HepG2 (cell line): ENCODE measurements around the gene CAMSAP3. TPM values are rescaled to one million over a fixed set of nuclear protein-coding genes. Genes with fewer than 3 reads are reported as not detected.

Experiments
- ATF1 ChIP-seq: IDR thresholded peaks from 2 replicates; pipeline ENCODE4 v1.6.1; 2016; ENCODE audit warnings: mild to moderate bottlenecking, control low read depth
- DPF2 ChIP-seq: sonication (generic); formaldehyde crosslinking; IDR thresholded peaks from 2 replicates; pipeline ENCODE4 v1.4.0; 2020; ENCODE audit warnings: mild to moderate bottlenecking, low read depth, missing genetic modification reagents, borderline replicate concordance
- FOXA1 ChIP-seq, 2 experiments: fragments of 450-650 bp in 1 of 2; sonication (generic) in 1 of 2; formaldehyde crosslinking in 1 of 2; IDR thresholded peaks; 2 replicates each; pipeline versions ENCODE4 v1.4.0 to v1.6.1; 2016 to 2020; ENCODE audit warnings: missing genetic modification reagents in 1 of 2
- FOXC1 ChIP-seq: sonication (generic); formaldehyde crosslinking; IDR thresholded peaks from 2 replicates; pipeline ENCODE4 v1.8.0; 2022; ENCODE audit warnings: mild to moderate bottlenecking, missing genetic modification reagents, borderline replicate concordance
- HOXA3 ChIP-seq: sonication (generic); formaldehyde crosslinking; IDR thresholded peaks from 2 replicates; pipeline ENCODE4 v1.5.0; 2020; ENCODE audit warnings: missing genetic modification reagents
- IRF2 ChIP-seq: IDR thresholded peaks from 2 replicates; pipeline ENCODE4 v1.6.1; 2018; ENCODE audit warnings: missing genetic modification reagents, missing compliant biosample characterization
- KDM3A ChIP-seq: IDR thresholded peaks from 2 replicates; pipeline ENCODE4 v1.6.1; 2018; ENCODE audit warnings: low read depth, missing compliant biosample characterization
- MLLT10 ChIP-seq: sonication (generic); formaldehyde crosslinking; IDR thresholded peaks from 2 replicates; pipeline ENCODE4 v1.4.0; 2020; ENCODE audit warnings: missing genetic modification reagents
- MTERF4 ChIP-seq: sonication (generic); formaldehyde crosslinking; IDR thresholded peaks from 2 replicates; pipeline ENCODE4 v1.8.0; 2023; ENCODE audit warnings: mild to moderate bottlenecking, missing genetic modification reagents
- RBM22 ChIP-seq: fragments of 200-400 bp; formaldehyde crosslinking; optimal IDR thresholded peaks from 2 replicates; pipeline ENCODE3; 2017; ENCODE audit warnings: mild to moderate bottlenecking, low read length, moderate library complexity
- RELA ChIP-seq: sonication (generic); formaldehyde crosslinking; IDR thresholded peaks from 2 replicates; pipeline ENCODE4 v1.4.0; 2020; ENCODE audit warnings: missing genetic modification reagents
- SMAD9 ChIP-seq: sonication (generic); formaldehyde crosslinking; IDR thresholded peaks from 2 replicates; pipeline ENCODE4 v1.5.1; 2020; ENCODE audit warnings: mild to moderate bottlenecking, missing genetic modification reagents
- SNAPC5 ChIP-seq: sonication (generic); formaldehyde crosslinking; IDR thresholded peaks from 2 replicates; pipeline ENCODE4 v1.8.1; 2023; ENCODE audit warnings: mild to moderate bottlenecking, missing genetic modification reagents, borderline replicate concordance
- TGIF2 ChIP-seq: IDR thresholded peaks from 2 replicates; pipeline ENCODE4 v1.6.1; 2016; ENCODE audit warnings: control low read depth, missing compliant biosample characterization
- UBTF ChIP-seq: sonication (generic); formaldehyde crosslinking; IDR thresholded peaks from 2 replicates; pipeline ENCODE4 v1.4.0; 2020; ENCODE audit warnings: mild to moderate bottlenecking, missing genetic modification reagents
- ZBTB43 ChIP-seq: sonication (generic); formaldehyde crosslinking; conservative IDR thresholded peaks from 2 replicates; pipeline ENCODE4 v1.4.0; 2020; ENCODE audit warnings: missing genetic modification reagents
- ZNF10 ChIP-seq: sonication (generic); formaldehyde crosslinking; IDR thresholded peaks from 2 replicates; pipeline ENCODE4 v1.4.0; 2020; ENCODE audit warnings: mild to moderate bottlenecking, low read depth, missing genetic modification reagents, borderline replicate concordance
- ZNF101 ChIP-seq: sonication (generic); formaldehyde crosslinking; IDR thresholded peaks from 2 replicates; pipeline ENCODE4 v1.4.0; 2020; ENCODE audit warnings: mild to moderate bottlenecking, low read depth, missing genetic modification reagents, borderline replicate concordance
- ZNF224 ChIP-seq: sonication (generic); formaldehyde crosslinking; IDR thresholded peaks from 2 replicates; pipeline ENCODE4 v1.5.0; 2020; ENCODE audit warnings: mild to moderate bottlenecking, missing genetic modification reagents
- ZNF652 ChIP-seq: IDR thresholded peaks from 2 replicates; pipeline ENCODE4 v1.6.1; 2016; ENCODE audit warnings: low read depth, borderline replicate concordance
- ZNF710 ChIP-seq: sonication (generic); formaldehyde crosslinking; IDR thresholded peaks from 2 replicates; pipeline ENCODE4 v1.5.0; 2020; ENCODE audit warnings: mild to moderate bottlenecking, missing genetic modification reagents, borderline replicate concordance
- ZNF841 ChIP-seq: sonication (generic); formaldehyde crosslinking; IDR thresholded peaks from 2 replicates; pipeline ENCODE4 v1.8.1; 2023; ENCODE audit warnings: missing genetic modification reagents, borderline replicate concordance
- ZNF883 ChIP-seq: sonication (generic); formaldehyde crosslinking; IDR thresholded peaks from 2 replicates; pipeline ENCODE4 v1.5.1; 2020; ENCODE audit warnings: mild to moderate bottlenecking, missing genetic modification reagents; ENCODE audit errors: not compliant biosample characterization
- ZSCAN21 ChIP-seq: sonication (generic); formaldehyde crosslinking; IDR thresholded peaks from 2 replicates; pipeline ENCODE4 v1.8.0; 2022; ENCODE audit warnings: mild to moderate bottlenecking, missing genetic modification reagents, moderate library complexity, borderline replicate concordance
- polyA plus RNA-seq, 8 experiments: library from polyadenylated mRNA; depleted of rRNA in 3 of 8; stranded (reverse) in 7 of 8; unstranded in 1 of 8; fragments of >200 nt; fragmentation: Illumina TruSeq in 4 of 8; extraction: Trizol in 4 of 8; gene quantifications; 2 replicates each; pipeline versions ENCODE4 v1.2.1 to v1.2.3, GENCODE V29; 2011 to 2016; ENCODE audit warnings: low read depth in 4 of 8, missing spikeins in 1 of 8, mixed read lengths in 1 of 8; ENCODE audit not compliant: insufficient read depth in 1 of 8
- total RNA-seq, 5 experiments: library from RNA; depleted of rRNA; stranded (reverse); fragments of >200 nt; fragmentation: Illumina TruSeq; extraction: Trizol; gene quantifications; 2 replicates each; pipeline ENCODE4 v1.2.3, GENCODE V29; 2016; ENCODE audit warnings: low read depth in 1 of 5

The CAMSAP3 gene
- total and polyA plus RNA-seq, 2 of the 13 experiments (the other 11 are each of a cell fraction or from before 2014, with no cell fraction given), result 10.8 to 11.8 TPM

GRCh38 chr19:7636691-7637373, 41.2 kb downstream of the CAMSAP3 start, which contains the start of gene STXBP2 (continued):
- TF ChIP-seq UBTF (CRISPR knock-in tag) (0 out of 2 replicates have a peak, but pooled peaks have one; percentile 34), ZNF10 (CRISPR knock-in tag) (no peak), ZNF710 (CRISPR knock-in tag) (no peak), ZNF224 (CRISPR knock-in tag) (no peak), SMAD9 (CRISPR knock-in tag) (no peak), RBM22 (no peak), ZBTB43 (peak; percentile 72; the same call in 1 of the 2 replicates), IRF2 (peak; percentile 33; the same call in 1 of the 2 replicates), SNAPC5 (CRISPR knock-in tag) (no peak), FOXA1 (IDR thresholded peaks at IDR 0.05) (no peak), FOXA1 (CRISPR knock-in tag; IDR thresholded peaks at IDR 0.05) (no peak), ZNF101 (no peak), KDM3A (no peak), ATF1 (CRISPR knock-in tag) (no peak), ZSCAN21 (no peak; the same call in 1 of the 2 replicates), TGIF2 (CRISPR knock-in tag) (peak; percentile 55; the same call in 1 of the 2 replicates), MTERF4 (CRISPR knock-in tag) (peak; percentile 69; the same call in 1 of the 2 replicates), HOXA3 (CRISPR knock-in tag) (peak; percentile 57), FOXC1 (CRISPR knock-in tag) (peak; percentile 25; the same call in 1 of the 2 replicates), MLLT10 (no peak), DPF2 (CRISPR knock-in tag) (peak; percentile 65), ZNF652 (CRISPR knock-in tag) (no peak), ZNF883 (CRISPR knock-in tag) (no peak), ZNF841 (CRISPR knock-in tag) (no peak), RELA (CRISPR knock-in tag) (no peak)
